Mesenchymal stem cell (in vitro differentiated cells and primary cell): ENCODE data around the gene BRD3.
A peak's percentile ranks its signal among the peaks of the same experiment; 100 is the strongest.

Experiments used
- DNase-seq: peaks from one replicate; pipeline ENCODE4 v3.0.0-alpha.2; 2013
- H2AFZ ChIP-seq: one replicate; pipeline ENCODE4 v1.6.1; 2013; ENCODE audit warnings: low read depth, mild to moderate bottlenecking, control low read depth, inconsistent platforms, low read length, moderate library complexity
- H2AK5ac ChIP-seq: 2 replicates; pipeline ENCODE4 v1.6.1; 2013; ENCODE audit warnings: low read length, moderate library complexity, mild to moderate bottlenecking, inconsistent platforms; ENCODE audit not compliant: severe bottlenecking
- H2BK120ac ChIP-seq: one replicate; pipeline ENCODE4 v1.6.1; 2013; ENCODE audit warnings: low read depth, mild to moderate bottlenecking, inconsistent platforms, low read length, moderate library complexity
- H2BK12ac ChIP-seq, 2 experiments: one replicate each; pipeline ENCODE4 v1.6.1; 2013; ENCODE audit warnings: inconsistent platforms in 2 of 2, low read length in 2 of 2, mild to moderate bottlenecking in 2 of 2, moderate library complexity in 2 of 2, control low read depth in 1 of 2
- H2BK15ac ChIP-seq: one replicate; pipeline ENCODE4 v1.6.1; 2013; ENCODE audit warnings: mild to moderate bottlenecking, low read depth, inconsistent platforms; ENCODE audit not compliant: poor library complexity, severe bottlenecking
- H2BK5ac ChIP-seq: 2 replicates; pipeline ENCODE4 v1.6.1; 2013; ENCODE audit warnings: low read depth, mild to moderate bottlenecking, low read length, control low read depth, inconsistent platforms; ENCODE audit not compliant: poor library complexity, severe bottlenecking
- H3K14ac ChIP-seq, 2 experiments: one replicate each; pipeline ENCODE4 v1.6.1; 2013; ENCODE audit warnings: inconsistent platforms in 2 of 2, low read length in 2 of 2, control low read depth in 1 of 2, mild to moderate bottlenecking in 1 of 2, moderate library complexity in 1 of 2
- H3K18ac ChIP-seq, 2 experiments: one replicate each; pipeline ENCODE4 v1.6.1; 2013; ENCODE audit warnings: inconsistent platforms in 2 of 2, low read length in 2 of 2, control low read depth in 1 of 2, low read depth in 1 of 2, mild to moderate bottlenecking in 1 of 2
- H3K23ac ChIP-seq, 2 experiments: one replicate each; pipeline ENCODE4 v1.6.1; 2013; ENCODE audit warnings: inconsistent platforms in 2 of 2, low read length in 2 of 2, mild to moderate bottlenecking in 2 of 2, moderate library complexity in 2 of 2, control low read depth in 1 of 2
- H3K27ac ChIP-seq: 2 replicates; pipeline ENCODE4 v1.5.1; 2013; ENCODE audit warnings: mild to moderate bottlenecking, moderate library complexity, low read length, control low read depth, inconsistent platforms; ENCODE audit not compliant: poor library complexity, severe bottlenecking
- H3K27me3 ChIP-seq, 2 experiments: 2 replicates each; pipeline versions ENCODE4 v1.6.1 to v1.7.0; 2013; ENCODE audit warnings: low read length in 2 of 2, mild to moderate bottlenecking in 2 of 2, moderate library complexity in 2 of 2, control low read depth in 1 of 2, inconsistent platforms in 1 of 2; ENCODE audit not compliant: control insufficient read depth in 1 of 2, insufficient read depth in 1 of 2
- H3K36me3 ChIP-seq, 2 experiments: 2 replicates each; pipeline versions ENCODE4 v1.6.1 to v1.7.0; 2013; ENCODE audit warnings: low read length in 2 of 2, control low read depth in 1 of 2, inconsistent platforms in 1 of 2, low read depth in 1 of 2, mild to moderate bottlenecking in 1 of 2; ENCODE audit not compliant: insufficient read depth in 2 of 2, control insufficient read depth in 1 of 2
- H3K4ac ChIP-seq, 2 experiments: one replicate each; pipeline ENCODE4 v1.6.1; 2013; ENCODE audit warnings: inconsistent platforms in 2 of 2, low read length in 2 of 2, mild to moderate bottlenecking in 2 of 2, moderate library complexity in 2 of 2, control low read depth in 1 of 2, low read depth in 1 of 2
- H3K4me1 ChIP-seq: 2 replicates; pipeline ENCODE4 v1.6.1; 2013; ENCODE audit warnings: low read depth, low read length, control low read depth; ENCODE audit not compliant: control insufficient read depth, insufficient read depth
- H3K4me2 ChIP-seq: 2 replicates; pipeline ENCODE4 v1.6.1; 2013; ENCODE audit warnings: low read length, mild to moderate bottlenecking, inconsistent platforms; ENCODE audit not compliant: poor library complexity, severe bottlenecking
- H3K4me3 ChIP-seq, 2 experiments: 2 replicates each; pipeline versions ENCODE4 v1.5.1 to v1.7.0; 2013; ENCODE audit warnings: low read length in 2 of 2, mild to moderate bottlenecking in 2 of 2, control low read depth in 1 of 2, low read depth in 1 of 2; ENCODE audit not compliant: insufficient read depth in 1 of 2
- H3K79me1 ChIP-seq: replicated peaks from 2 replicates; pipeline ENCODE4 v1.6.1; 2013; ENCODE audit warnings: mild to moderate bottlenecking, control low read depth, low read length, inconsistent platforms; ENCODE audit not compliant: poor library complexity, severe bottlenecking
- H3K9ac ChIP-seq: 2 replicates; pipeline ENCODE4 v1.7.0; 2013; ENCODE audit warnings: mild to moderate bottlenecking, low read length, moderate library complexity
- H3K9me3 ChIP-seq: 2 replicates; pipeline ENCODE4 v1.7.0; 2013; ENCODE audit warnings: mild to moderate bottlenecking, low read length; ENCODE audit not compliant: control insufficient read depth
- H4K8ac ChIP-seq: one replicate; pipeline ENCODE4 v1.6.1; 2013; ENCODE audit warnings: inconsistent platforms, mild to moderate bottlenecking, low read length, moderate library complexity
- H4K91ac ChIP-seq: one replicate; pipeline ENCODE4 v1.6.1; 2013; ENCODE audit warnings: mild to moderate bottlenecking, low read length, inconsistent platforms
- WGBS: methylation state at CpG from one replicate; pipeline ENCODE4 v1.1.7; 2013; ENCODE audit warnings: mixed read lengths; 5-methylcytosine and 5-hydroxymethylcytosine counted together

BRD3 gene

GRCh38 chr9:134061688-134062371, 6.0 kb downstream of the BRD3 start:
- no peak overlapping the region for H3K4ac ChIP-seq
- no peaks in the 10 kb centered on the region for H3K9me3 ChIP-seq
- WGBS, result 94% methylated on average over 22 of the region's 22 CpGs
- no peak overlapping the region for H2BK120ac ChIP-seq
- peaks cover 63% of the 10 kb centered on the region for H3K4me1 ChIP-seq
- no peak overlapping the region for H3K4me2 ChIP-seq
- no peak overlapping the region for H3K18ac ChIP-seq
- H3K36me3 ChIP-seq, result peaks cover 0 to 52% of the 10 kb centered on the region in 2 experiments
- H2BK5ac ChIP-seq, result no peak overlapping the region
- H3K4me3 ChIP-seq, result no peak overlapping the region
- H3K14ac ChIP-seq, result no peak overlapping the region
- no peaks in the 10 kb centered on the region for H3K27me3 ChIP-seq
- H2AFZ ChIP-seq, result no peak overlapping the region
- H3K27ac ChIP-seq, result no peak overlapping the region
- H3K9ac ChIP-seq, result no peak overlapping the region
- H4K91ac ChIP-seq, result no peak overlapping the region
- DNase-seq, result no peak
- no peak overlapping the region for H2BK15ac ChIP-seq
- H4K8ac ChIP-seq, result no peak overlapping the region
- no peak overlapping the region for H3K23ac ChIP-seq
- no peak overlapping the region for H2AK5ac ChIP-seq
- H2BK12ac ChIP-seq, result no peak overlapping the region
- H3K79me1 ChIP-seq, result peaks cover 30% of the 10 kb centered on the region

GRCh38 chr9:134061019-134061687, 6.7 kb downstream of the BRD3 start:
- H4K91ac ChIP-seq, result no peak overlapping the region
- no peak overlapping the region for H3K4me3 ChIP-seq
- no peak overlapping the region for H3K4ac ChIP-seq
- H3K18ac ChIP-seq, result no peak overlapping the region
- H2BK120ac ChIP-seq, result no peak overlapping the region
- WGBS, result 74% methylated on average over 4 of the region's 4 CpGs
- H3K14ac ChIP-seq, result no peak overlapping the region
- no peak overlapping the region for H4K8ac ChIP-seq
- H2AFZ ChIP-seq, result no peak overlapping the region
- peaks cover 35% of the 10 kb centered on the region for H3K79me1 ChIP-seq
- peaks cover 0 to 55% of the 10 kb centered on the region in 2 experiments for H3K36me3 ChIP-seq
- H2BK5ac ChIP-seq, result no peak overlapping the region
- H3K9ac ChIP-seq, result no peak overlapping the region
- no peak overlapping the region for H2BK15ac ChIP-seq
- no peaks in the 10 kb centered on the region for H3K27me3 ChIP-seq
- no peak overlapping the region for H3K4me2 ChIP-seq
- H3K4me1 ChIP-seq, result peaks cover 69% of the 10 kb centered on the region
- no peaks in the 10 kb centered on the region for H3K9me3 ChIP-seq
- no peak overlapping the region for H3K27ac ChIP-seq
- no peak for DNase-seq
- H2BK12ac ChIP-seq, result no peak overlapping the region
- no peak overlapping the region for H2AK5ac ChIP-seq
- H3K23ac ChIP-seq, result peak overlapping the region in 1 of 2 experiments; percentile 53

GRCh38 chr9:134060546-134060945, 7.3 kb downstream of the BRD3 start:
- DNase-seq, result no peak
- Histone ChIP-seq H3K79me1 (peaks cover 35% of the 10 kb centered on the region), H3K4me2 (no peak overlapping the region), H3K4me3 (no peak overlapping the region), H3K4ac (no peak overlapping the region), H2BK12ac (no peak overlapping the region), H3K27me3 (no peaks in the 10 kb centered on the region), H2BK15ac (no peak overlapping the region), H2BK120ac (no peak overlapping the region), H2BK5ac (no peak overlapping the region), H2AFZ (no peak overlapping the region), H3K27ac (no peak overlapping the region), H3K18ac (no peak overlapping the region), H4K8ac (no peak overlapping the region), H3K14ac (peak overlapping the region in 1 of 2 experiments; percentile 44), H4K91ac (no peak overlapping the region), H3K36me3 (peaks cover 0 to 58% of the 10 kb centered on the region in 2 experiments), H2AK5ac (no peak overlapping the region), H3K9ac (no peak overlapping the region), H3K4me1 (peaks cover 71% of the 10 kb centered on the region), H3K23ac (peak overlapping the region in 1 of 2 experiments; percentile 51), H3K9me3 (no peaks in the 10 kb centered on the region)
- 68% methylated on average over 4 of the region's 4 CpGs for WGBS

- 95% methylated on average over 17 of the region's 17 CpGs for WGBS
- H2BK15ac ChIP-seq, result no peak overlapping the region
- DNase-seq, result no peak
These were observed 8.0 kb downstream of the BRD3 start for GRCh38 chr9:134059661-134060395.

More at GRCh38 chr9:134059661-134060395, 8.0 kb downstream of the BRD3 start:
- peaks cover 0 to 60% of the 10 kb centered on the region in 2 experiments for H3K36me3 ChIP-seq
- no peak overlapping the region for H3K18ac ChIP-seq
- H3K23ac ChIP-seq, result no peak overlapping the region
- peaks cover 37% of the 10 kb centered on the region for H3K79me1 ChIP-seq
- no peak overlapping the region for H3K27ac ChIP-seq
- no peak overlapping the region for H3K9ac ChIP-seq
- no peak overlapping the region for H2AK5ac ChIP-seq
- H3K9me3 ChIP-seq, result no peaks in the 10 kb centered on the region
- no peak overlapping the region for H4K8ac ChIP-seq
- no peak overlapping the region for H2BK12ac ChIP-seq
- no peak overlapping the region for H2BK5ac ChIP-seq
- no peak overlapping the region for H3K4me2 ChIP-seq
- no peak overlapping the region for H3K4ac ChIP-seq
- H3K4me1 ChIP-seq, result peaks cover 74% of the 10 kb centered on the region
- no peak overlapping the region for H2BK120ac ChIP-seq
- no peak overlapping the region for H2AFZ ChIP-seq
- no peak overlapping the region for H4K91ac ChIP-seq
- no peak overlapping the region for H3K4me3 ChIP-seq
- no peak overlapping the region for H3K14ac ChIP-seq
- no peaks in the 10 kb centered on the region for H3K27me3 ChIP-seq
